ENCODE data around the gene TMEM86B.
"Not testable (repeated sequence)": the region's sequence is repeated elsewhere in the genome, so short reads cannot be mapped to it uniquely, and the experiment has no call there.

The TMEM86B gene

DNA sequence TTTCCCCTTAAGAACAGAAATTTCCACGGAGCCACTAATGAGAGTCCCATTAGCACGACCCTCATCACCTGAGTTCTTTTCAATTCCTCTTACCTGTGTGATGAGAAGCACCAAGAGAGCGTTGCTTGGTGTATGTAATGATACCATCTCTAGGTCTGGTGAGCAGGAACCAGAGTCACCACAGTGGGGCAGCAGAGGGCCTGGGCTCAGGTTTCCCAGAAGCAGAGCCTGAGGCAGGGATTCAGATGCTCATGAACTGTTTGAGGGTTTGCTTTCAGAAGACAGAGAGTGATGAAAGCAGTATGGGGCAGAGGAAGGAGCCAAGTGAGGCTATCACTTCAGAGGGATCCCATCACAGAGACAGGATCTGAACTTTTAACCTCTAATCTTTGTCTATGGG, 16.1 kb downstream of the TMEM86B start:
- peak; percentile 41 to 44 for DNase-seq

DNA sequence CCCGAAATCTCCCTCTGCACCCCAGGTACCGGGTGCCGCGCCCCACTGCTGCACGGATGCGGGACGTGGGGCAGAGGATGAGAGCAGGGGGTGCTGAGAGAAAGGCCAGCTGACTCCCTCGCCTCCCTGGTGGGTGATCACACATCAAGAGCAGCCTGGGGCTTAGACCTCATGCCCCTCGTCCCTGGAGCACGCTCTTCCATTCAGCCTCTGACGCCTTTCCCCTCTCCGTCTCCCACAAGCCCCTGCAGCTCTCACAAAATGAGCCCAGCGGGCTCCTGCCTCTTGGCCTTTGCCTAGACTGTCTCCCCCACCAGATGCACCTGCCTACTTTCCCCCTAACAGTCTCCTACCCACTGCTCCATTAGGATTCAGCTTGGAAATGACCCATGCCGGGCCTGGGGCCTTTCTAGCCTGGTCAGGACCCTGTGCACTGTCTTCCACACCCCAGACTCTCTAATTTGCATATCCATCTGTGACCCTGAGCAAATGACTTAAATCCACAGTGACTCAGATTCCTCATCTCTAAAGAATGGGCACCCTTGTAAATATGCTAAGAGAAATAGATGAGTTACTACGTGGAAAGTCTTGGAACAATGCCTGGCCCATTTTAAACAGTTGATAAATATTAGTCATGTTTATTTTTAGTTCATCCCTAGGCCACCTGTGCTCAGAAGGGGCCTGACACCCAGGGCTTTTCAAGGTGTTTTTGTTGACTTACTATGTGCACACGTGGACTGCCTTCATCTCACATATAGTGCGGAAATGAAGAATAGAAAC, 18.7 kb downstream of the TMEM86B start:
- no peak for DNase-seq

DNA sequence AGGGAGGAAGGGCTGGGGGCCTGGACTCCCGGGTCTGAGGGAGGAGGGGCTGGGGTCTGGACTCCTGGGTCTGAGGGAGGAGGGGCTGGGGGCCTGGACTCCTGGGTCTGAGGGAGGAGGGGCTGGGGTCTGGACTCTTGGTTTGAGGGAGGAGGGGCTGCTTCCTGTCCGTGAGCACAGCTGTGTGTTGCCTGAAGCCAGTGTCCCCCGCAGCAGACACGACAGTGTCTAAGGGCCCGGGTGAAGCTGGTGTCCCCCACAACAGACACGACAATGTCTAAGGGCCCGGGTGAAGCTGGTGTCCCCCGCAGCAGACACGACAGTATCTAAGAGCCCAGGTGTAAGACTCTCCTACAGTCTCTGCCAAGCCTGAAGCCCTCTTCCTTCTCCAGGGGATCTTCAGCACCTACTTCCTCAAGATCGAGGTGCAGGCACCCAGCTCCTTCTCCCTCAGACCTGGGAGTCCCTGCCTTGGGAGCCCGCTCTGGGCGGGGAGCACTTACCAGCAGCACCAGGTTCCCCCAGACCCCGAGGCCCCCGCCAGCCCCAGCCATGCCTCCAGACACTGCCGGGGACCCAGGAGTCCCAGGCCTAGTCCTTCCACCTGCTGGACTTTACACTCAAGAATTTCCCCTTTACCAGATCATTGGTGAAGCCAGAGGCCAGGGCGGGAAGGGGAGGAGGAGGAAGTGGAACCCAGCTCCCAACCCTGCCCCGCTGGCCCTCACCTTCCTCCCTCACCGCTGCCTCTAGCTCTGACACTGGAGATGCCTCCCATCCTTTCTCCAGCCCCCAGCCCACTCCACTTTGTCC, 19.5 kb downstream of the TMEM86B start, which contains the start of gene PTPRH:
Gene PTPRH (minus strand): TSS at position 622 of the 813 bp plus-strand sequence. CDS start 68 bp downstream, at position 554.
- DNase-seq = no peak

DNA sequence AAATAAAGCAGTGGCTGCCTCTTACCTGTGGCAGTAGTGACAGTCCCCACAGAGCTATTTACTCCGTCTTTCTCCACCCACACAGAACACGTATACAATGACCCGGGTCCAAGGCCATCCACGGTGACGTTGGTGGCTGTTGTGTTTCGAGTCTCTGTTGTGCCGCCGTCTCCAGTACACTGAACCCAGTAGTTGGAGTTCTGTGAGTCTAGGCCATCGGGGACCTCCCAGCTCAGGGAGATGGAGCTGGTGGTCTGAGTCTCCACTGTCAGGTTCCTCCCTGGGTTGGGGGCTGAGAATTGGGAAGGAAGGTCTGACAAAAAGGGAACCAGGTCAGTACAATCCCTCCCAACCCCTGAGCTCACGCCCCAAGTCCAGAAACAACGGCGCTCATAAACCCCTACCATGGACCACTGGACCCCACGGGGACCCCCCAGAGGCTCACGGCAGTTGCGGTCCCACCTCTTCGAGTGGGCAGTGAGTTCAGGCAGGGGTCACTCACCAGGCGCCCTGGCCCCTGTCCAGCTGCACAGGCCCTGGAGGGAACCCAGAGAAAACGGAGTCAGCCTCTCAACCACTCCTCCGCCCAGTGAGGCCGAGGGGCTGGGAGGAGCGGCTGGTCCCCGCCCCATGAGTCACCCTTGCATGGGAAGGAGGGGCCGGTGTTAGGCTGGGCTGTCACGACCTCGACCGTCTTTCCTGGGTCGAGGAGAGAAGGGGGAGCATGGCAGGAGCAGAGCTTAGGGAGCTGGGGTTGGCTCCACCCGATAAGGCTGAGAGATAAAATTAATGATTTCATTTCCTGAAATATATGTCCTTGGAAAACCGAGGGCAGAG, 21.7 kb downstream of the TMEM86B start:
- peak in 1 of 2 donors; percentile 56 for DNase-seq

DNA sequence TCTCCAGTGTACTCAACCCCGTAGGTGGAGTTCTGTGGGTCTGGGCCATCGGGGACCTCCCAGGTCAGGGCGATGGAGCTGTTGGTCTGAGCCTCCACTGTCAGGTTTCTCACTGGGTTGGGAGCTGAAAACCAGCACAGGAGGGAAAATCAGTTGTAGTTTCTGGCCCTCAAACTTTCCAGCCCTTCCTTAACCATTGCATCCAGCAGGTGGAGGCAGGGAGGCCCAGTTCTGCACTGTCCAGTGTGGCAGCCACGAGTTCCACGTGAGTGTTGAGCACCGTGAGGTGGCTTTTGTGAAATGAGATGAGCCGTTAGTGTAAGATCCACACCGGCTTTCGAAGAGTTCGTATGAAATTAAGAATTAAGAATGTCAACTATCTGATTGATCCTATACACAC, 26.4 kb downstream of the TMEM86B start:
- DNase-seq = not testable (repeated sequence)

DNA sequence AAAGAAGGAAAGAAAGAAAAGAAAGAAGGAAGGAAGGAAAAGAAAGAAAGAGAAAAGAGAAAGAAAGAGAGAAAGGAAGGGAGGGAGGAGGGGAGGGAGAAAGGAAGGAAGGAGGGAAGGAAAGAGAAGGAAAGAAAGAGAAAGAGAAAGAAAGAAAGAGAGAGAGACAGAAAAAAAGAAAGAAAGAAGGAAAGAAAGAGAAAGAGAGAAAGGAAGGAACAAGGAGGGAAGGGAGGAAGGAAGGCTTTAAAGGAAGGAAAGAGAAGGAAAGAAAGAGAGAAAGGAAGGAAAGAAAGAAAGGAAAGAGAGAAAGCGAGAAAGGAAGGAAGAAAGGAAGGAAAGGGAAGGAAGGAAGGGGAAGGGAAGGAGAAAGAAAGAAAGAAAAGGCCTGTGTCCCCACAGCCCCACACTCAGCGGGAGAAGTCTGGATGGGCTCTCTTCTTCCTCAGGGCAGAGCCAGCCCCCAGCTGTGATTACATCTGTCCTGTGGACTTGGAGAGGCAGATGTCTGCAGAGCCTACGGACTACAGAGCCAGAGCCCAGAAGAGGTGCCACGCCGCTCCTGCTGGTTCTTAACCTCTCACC, 28.9 kb downstream of the TMEM86B start:
- no peak for DNase-seq

GRCh38 chr19:55198651-55199050, 29.9 kb downstream of the TMEM86B start:
- no peak for DNase-seq

DNA sequence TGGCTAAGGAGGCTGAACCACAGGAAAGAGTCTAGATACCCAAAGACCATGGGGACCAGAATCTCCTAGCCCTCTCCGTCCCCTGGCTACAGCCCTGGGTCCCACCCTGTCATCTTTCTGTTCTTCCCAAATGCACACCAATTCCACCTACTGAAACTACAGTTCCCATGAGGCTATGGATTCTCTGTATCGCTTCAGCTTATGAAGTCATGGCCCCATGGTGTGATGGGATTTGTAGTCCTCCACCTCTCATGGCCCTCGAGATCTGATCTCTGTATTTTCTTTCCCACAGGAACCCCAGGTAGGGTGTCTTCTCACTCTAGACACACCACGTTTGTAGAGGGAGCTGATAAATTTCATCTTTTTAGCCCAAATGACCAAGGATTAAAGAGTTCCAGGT, 31.0 kb downstream of the TMEM86B start:
- no peak for DNase-seq

- DNase-seq = no peak
These were observed 31.8 kb downstream of the TMEM86B start for GRCh38 chr19:55196803-55197202.

- DNase-seq = no peak
These were observed 35.1 kb downstream of the TMEM86B start for GRCh38 chr19:55193481-55193880.

GRCh38 chr19:55189403-55189835, 39.1 kb downstream of the TMEM86B start:
- DNase-seq = no peak

DNA sequence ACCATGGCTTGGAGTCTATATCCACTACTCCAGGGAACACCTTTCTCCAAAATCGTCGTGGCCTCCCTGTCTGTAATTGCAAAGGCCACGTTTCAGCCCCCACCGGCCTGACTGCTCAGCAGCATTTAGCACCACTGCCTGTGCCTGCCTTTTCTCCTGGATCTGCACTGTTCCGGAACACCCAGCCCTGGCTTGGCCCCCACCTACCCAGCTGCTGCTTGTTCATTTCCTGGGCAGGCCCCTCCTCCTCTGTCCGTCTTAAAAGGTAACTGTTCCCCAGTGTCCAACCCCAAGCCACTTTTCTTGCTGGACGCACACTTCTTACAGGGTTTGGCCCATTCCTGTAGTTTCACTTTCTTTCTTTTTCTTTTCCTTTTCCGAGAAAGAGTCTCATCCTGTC, 39.9 kb downstream of the TMEM86B start:
- no peak for DNase-seq

DNA sequence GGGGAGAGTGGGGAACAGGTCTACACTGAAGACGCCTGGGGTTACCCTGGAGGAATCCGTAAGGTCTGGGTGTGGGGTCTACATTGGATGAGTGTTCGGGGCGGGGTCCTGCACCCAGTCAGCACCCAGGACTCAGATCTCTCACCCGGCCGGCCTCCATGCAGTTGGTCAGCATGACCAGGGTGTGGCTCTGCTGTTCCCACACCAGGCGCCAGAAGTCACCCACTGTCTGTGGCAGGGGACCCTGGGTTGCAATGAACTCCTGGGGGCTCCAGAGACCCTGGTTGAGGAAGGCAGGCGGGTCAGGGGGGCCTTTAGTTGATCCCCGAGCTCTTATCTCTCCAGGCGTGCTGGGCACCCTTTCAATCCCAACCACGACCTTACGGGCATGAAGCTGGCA, 42.5 kb downstream of the TMEM86B start:
- no peak for DNase-seq

DNA sequence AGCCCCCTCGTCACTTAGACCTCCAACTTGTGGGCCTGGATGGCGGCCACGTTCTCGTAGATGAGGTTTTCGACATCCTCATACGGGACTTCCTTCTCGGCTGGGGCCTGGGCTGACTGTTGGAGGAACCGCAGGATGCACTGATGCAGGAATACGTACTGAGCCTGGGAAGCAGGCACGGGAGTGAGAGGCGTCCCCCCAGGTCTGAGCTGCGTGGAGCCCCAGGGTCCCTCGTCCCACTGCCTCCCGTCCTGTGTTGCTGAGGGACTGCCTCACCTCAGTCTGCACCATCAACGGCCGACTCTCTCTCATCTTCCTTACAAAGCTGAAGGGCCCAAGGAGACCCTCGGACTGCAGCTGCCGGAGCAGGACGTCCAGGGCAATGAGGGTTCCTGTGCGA, 46.8 kb downstream of the TMEM86B start:
- no peak for DNase-seq

- DNase-seq = peak; percentile 51 to 65
These were observed 48.7 kb downstream of the TMEM86B start, which contains the start of gene SYT5 for GRCh38 chr19:55179606-55180484. Gene SYT5, minus strand, starts transcription at chr19:55180289. Its CDS starts 1,248 bp downstream, at chr19:55179041.

- DNase-seq = peak; percentile 94 to 96
These were observed 49.6 kb downstream of the TMEM86B start for GRCh38 chr19:55178781-55179599.
